ENCODE data around the gene SCAI.

SCAI gene

DNA sequence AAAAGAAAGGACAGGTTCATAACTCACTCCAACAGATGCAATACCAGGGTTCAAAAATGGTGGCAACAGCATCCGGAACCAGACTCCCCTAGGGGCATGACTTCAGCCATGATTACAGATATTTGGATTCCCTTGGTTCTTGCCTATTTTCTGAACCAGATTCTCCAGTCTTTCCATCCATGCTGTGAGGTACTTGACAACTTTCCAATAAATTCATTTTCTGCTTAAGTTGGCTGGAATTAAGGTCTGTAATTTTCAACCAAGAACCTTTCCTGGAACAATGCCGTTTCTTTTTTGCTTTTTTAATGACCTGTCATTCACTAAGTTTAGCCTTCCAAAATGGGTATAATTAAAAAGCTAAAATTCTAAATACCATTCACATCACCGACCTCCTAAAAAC is 52.2 kb downstream of the SCAI start:
- TF ChIP-seq, protein P1, sequence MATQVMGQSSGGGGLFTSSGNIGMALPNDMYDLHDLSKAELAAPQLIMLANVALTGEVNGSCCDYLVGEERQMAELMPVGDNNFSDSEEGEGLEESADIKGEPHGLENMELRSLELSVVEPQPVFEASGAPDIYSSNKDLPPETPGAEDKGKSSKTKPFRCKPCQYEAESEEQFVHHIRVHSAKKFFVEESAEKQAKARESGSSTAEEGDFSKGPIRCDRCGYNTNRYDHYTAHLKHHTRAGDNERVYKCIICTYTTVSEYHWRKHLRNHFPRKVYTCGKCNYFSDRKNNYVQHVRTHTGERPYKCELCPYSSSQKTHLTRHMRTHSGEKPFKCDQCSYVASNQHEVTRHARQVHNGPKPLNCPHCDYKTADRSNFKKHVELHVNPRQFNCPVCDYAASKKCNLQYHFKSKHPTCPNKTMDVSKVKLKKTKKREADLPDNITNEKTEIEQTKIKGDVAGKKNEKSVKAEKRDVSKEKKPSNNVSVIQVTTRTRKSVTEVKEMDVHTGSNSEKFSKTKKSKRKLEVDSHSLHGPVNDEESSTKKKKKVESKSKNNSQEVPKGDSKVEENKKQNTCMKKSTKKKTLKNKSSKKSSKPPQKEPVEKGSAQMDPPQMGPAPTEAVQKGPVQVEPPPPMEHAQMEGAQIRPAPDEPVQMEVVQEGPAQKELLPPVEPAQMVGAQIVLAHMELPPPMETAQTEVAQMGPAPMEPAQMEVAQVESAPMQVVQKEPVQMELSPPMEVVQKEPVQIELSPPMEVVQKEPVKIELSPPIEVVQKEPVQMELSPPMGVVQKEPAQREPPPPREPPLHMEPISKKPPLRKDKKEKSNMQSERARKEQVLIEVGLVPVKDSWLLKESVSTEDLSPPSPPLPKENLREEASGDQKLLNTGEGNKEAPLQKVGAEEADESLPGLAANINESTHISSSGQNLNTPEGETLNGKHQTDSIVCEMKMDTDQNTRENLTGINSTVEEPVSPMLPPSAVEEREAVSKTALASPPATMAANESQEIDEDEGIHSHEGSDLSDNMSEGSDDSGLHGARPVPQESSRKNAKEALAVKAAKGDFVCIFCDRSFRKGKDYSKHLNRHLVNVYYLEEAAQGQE (IDR thresholded peaks at IDR 0.05; ENCODE audit: insufficient read depth in 1 of 2, low read depth in 2 of 2, low read length in 2 of 2): no peak
- TF ChIP-seq SIN3A (IDR thresholded peaks at IDR 0.05; ENCODE audit: borderline replicate concordance, insufficient read depth, low read length): no peak
- TF ChIP-seq TAF1 (IDR thresholded peaks at IDR 0.05; ENCODE audit: borderline replicate concordance, insufficient read depth, low read length): no peak
- no peak for TF ChIP-seq POLR2AphosphoS5 (IDR thresholded peaks at IDR 0.05; ENCODE audit: low read depth, low read length)
- TF ChIP-seq FOXP2 (optimal IDR thresholded peaks at IDR 0.05; ENCODE audit: borderline replicate concordance, extremely low read depth, extremely low read length, insufficient read depth): no peak

DNA sequence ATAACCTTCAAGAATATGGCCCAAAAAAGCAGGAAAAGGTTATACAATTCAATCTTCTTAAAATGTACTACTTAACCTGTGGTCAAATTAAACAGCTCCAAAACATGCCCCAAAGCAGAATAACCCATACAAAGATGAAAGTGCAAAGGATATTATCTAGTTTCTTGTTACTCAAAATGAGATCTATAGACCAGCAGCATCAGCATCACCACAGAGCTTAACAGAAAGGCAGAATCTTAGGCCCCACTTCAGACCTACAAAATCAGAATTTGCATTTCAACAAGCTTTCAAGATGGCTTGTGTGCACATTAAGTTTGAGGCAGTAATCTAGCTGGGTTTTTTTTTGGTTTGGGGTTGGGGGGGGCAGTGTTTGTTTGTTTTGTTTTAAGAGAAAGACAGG is 54.0 kb downstream of the SCAI start:
- TF ChIP-seq TAF1 (IDR thresholded peaks at IDR 0.05; ENCODE audit: borderline replicate concordance, insufficient read depth, low read length): no peak
- no peak for TF ChIP-seq POLR2AphosphoS5 (IDR thresholded peaks at IDR 0.05; ENCODE audit: low read depth, low read length)
- no peak for TF ChIP-seq FOXP2 (optimal IDR thresholded peaks at IDR 0.05; ENCODE audit: borderline replicate concordance, extremely low read depth, extremely low read length, insufficient read depth)
- TF ChIP-seq, protein P1 (IDR thresholded peaks at IDR 0.05; ENCODE audit: insufficient read depth in 1 of 2, low read depth in 2 of 2, low read length in 2 of 2): no peak
- no peak for TF ChIP-seq SIN3A (IDR thresholded peaks at IDR 0.05; ENCODE audit: borderline replicate concordance, insufficient read depth, low read length)

DNA sequence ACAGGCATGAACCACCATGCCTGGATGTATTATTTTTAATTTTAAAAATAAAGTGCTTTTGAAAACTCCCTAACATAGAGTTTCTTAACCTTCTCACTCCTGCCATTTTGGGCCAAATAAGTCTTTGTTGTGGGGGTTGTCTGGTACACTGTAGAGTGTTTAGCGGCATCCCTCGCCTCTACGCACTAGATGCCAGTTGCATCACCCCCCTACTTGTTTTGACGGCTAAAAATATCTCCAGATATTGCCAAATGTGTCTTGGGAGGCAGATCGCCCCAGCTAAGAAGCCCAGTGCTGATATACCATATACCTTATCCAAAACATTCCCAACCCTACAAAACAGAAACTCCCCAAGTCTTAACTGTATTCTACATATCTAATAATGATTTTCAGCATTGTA is 54.6 kb downstream of the SCAI start:
- TF ChIP-seq TAF1 (IDR thresholded peaks at IDR 0.05; ENCODE audit: borderline replicate concordance, insufficient read depth, low read length) (no peak), FOXP2 (optimal IDR thresholded peaks at IDR 0.05; ENCODE audit: borderline replicate concordance, extremely low read depth, extremely low read length, insufficient read depth) (no peak), SIN3A (IDR thresholded peaks at IDR 0.05; ENCODE audit: borderline replicate concordance, insufficient read depth, low read length) (no peak), POLR2AphosphoS5 (IDR thresholded peaks at IDR 0.05; ENCODE audit: low read depth, low read length) (no peak)
- TF ChIP-seq, protein P1 (IDR thresholded peaks at IDR 0.05; ENCODE audit: insufficient read depth in 1 of 2, low read depth in 2 of 2, low read length in 2 of 2): no peak

DNA sequence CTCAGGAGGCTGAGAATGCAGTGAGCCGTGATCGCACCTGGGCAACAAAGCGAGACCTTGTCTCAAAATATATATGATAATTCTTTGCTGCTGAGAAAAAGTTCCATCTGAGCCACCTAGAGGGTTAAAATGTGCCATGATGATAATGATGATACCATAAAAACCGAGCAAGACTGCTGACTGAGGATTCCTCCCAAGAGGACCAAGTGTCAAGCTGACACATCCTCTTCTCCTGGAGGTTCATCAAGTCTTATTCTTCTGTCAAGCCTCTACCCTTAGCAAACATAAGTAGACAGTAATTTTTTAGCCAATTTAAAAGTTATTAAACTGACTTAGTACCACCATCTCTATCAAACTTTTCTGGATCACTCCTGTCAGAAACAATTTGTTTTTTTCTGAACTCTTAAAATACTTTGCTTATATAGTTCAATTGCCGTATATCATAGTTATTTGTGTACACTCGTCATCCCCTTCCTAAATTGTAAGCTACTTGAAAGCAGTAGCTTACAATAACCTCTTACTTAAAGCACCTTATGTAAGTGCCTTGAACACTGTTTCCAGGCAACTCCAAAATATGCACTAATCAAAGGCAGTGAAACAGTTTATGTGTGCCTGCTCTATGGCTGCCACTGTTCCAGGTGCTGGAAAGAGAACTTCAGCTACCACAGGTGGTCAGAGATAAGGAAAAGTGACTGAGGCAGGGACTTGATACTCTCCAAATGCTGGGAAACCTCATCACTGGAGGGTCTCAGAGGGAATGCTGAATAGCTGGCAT is 57.4 kb downstream of the SCAI start:
- no peak for TF ChIP-seq FOXP2 (optimal IDR thresholded peaks at IDR 0.05; ENCODE audit: borderline replicate concordance, extremely low read depth, extremely low read length, insufficient read depth)
- TF ChIP-seq, protein P1 (IDR thresholded peaks at IDR 0.05; ENCODE audit: insufficient read depth in 1 of 2, low read depth in 2 of 2, low read length in 2 of 2): no peak
- TF ChIP-seq POLR2AphosphoS5 (IDR thresholded peaks at IDR 0.05; ENCODE audit: low read depth, low read length): no peak
- no peak for TF ChIP-seq SIN3A (IDR thresholded peaks at IDR 0.05; ENCODE audit: borderline replicate concordance, insufficient read depth, low read length)
- TF ChIP-seq TAF1 (IDR thresholded peaks at IDR 0.05; ENCODE audit: borderline replicate concordance, insufficient read depth, low read length): no peak
